ENCODE results near the gene TNKS1BP1.

Gene TNKS1BP1

DNA sequence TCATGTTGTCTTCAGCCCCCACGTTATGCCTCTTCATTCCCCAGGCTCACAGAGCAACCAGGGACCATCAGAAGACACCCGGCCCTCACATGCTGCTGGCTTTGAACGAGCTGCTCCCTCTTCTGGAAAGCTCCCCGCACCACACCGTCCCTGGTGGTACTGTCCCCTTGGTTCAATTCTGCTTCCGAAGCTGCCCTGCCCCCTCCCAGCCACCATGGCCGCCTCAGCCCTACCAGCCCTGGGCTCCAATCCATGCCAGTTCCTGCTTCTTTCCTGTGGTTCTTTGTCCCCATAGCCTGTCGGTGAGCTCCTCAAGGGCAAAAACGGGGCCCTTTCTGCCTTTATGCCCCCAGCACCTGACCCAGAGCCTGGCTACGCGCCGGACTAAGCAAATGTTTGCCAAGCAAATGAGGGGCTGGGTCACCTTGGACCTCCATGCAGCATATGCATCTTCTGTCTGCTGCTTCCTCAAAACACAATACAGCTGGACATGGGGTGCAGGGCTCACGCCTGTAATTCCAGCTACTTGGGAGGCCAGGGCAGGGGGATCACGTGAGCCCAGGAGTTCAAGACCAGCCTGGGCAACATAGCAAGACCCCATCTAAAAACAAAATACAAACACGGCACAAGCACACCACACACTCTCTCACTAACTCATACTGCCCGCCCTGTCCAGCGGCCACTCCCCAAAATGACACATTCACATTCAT, 21.3 kb downstream of the TNKS1BP1 start:
- TF ChIP-seq GATA2 (IDR thresholded peaks at IDR 0.05; ENCODE audit: low read depth, low read length) (no peak), GATA3 (IDR thresholded peaks at IDR 0.05; ENCODE audit: low read depth, low read length) (no peak)

DNA sequence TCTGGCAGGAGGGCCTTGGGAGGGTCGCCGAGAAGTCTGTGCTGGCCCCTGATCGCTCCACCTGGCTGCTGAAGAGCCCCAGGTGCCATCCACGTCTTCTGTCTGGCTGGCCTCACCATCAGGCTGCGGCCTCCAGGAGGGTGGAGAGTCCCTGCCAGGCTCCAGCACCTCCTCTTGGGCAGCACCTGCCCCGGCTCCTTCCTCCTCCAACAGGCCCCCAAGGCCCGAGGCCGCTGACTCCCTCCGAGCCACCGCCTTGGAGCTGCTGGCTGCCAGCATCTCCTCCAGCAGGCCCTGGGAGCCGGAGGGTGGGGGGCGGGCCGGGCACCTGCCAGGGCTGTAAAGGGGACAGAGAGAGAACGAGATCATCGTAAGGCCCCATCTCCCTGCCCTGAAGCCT, 22.3 kb downstream of the TNKS1BP1 start:
- no peak for TF ChIP-seq GATA2 (IDR thresholded peaks at IDR 0.05; ENCODE audit: low read depth, low read length)
- no peak for TF ChIP-seq GATA3 (IDR thresholded peaks at IDR 0.05; ENCODE audit: low read depth, low read length)

- TF ChIP-seq GATA3 (IDR thresholded peaks at IDR 0.05; ENCODE audit: low read depth, low read length) (no peak), GATA2 (IDR thresholded peaks at IDR 0.05; ENCODE audit: low read depth, low read length) (no peak)
Measured at GRCh38 chr11:57301711-57302423, 22.9 kb downstream of the TNKS1BP1 start.

GRCh38 chr11:57300785-57301184, 24.0 kb downstream of the TNKS1BP1 start:
- TF ChIP-seq GATA2 (IDR thresholded peaks at IDR 0.05; ENCODE audit: low read depth, low read length) = no peak

DNA sequence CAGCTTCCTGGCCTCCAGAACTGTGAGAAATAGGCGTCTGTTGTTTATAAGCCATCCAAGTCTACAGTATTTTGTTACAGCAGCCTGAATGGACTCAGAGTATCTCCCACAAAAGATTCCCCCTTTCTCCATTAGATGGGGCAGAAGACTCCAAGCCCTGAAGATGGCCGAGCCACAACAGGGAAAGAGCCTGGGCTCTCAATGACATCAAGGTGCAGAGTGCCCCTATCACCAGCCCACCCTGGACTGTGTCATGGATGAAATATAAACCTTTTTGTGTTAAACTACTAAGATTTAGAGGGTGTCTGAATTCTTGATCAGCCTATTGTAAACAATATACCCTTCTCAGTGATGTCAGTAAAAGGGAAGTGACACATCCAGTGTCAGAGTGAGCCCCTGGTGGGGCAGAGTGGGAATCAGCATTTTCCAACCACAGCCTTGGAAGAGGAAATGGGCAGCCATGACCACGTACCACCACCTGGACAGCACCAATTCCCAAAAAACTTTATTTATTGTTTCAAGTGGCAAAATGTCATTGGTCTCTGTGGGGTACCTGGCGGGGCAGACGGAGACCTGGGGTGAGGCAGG, 25.5 kb downstream of the TNKS1BP1 start:
- TF ChIP-seq GATA2 (IDR thresholded peaks at IDR 0.05; ENCODE audit: low read depth, low read length) = no peak
- TF ChIP-seq GATA3 (IDR thresholded peaks at IDR 0.05; ENCODE audit: low read depth, low read length) = no peak

- TF ChIP-seq GATA2 (IDR thresholded peaks at IDR 0.05; ENCODE audit: low read depth, low read length) = no peak
- no peak for TF ChIP-seq GATA3 (IDR thresholded peaks at IDR 0.05; ENCODE audit: low read depth, low read length)
Measured at GRCh38 chr11:57297221-57297620, 27.5 kb downstream of the TNKS1BP1 start.

- peak; percentile 25; the same call in 1 of the 2 replicates for TF ChIP-seq GATA2 (IDR thresholded peaks at IDR 0.05; ENCODE audit: low read depth, low read length)
Measured at GRCh38 chr11:57296205-57296604, 28.5 kb downstream of the TNKS1BP1 start.

- TF ChIP-seq GATA3 (IDR thresholded peaks at IDR 0.05; ENCODE audit: low read depth, low read length) (no peak), GATA2 (IDR thresholded peaks at IDR 0.05; ENCODE audit: low read depth, low read length) (no peak)
Measured at GRCh38 chr11:57294225-57295131, 30.3 kb downstream of the TNKS1BP1 start.

DNA sequence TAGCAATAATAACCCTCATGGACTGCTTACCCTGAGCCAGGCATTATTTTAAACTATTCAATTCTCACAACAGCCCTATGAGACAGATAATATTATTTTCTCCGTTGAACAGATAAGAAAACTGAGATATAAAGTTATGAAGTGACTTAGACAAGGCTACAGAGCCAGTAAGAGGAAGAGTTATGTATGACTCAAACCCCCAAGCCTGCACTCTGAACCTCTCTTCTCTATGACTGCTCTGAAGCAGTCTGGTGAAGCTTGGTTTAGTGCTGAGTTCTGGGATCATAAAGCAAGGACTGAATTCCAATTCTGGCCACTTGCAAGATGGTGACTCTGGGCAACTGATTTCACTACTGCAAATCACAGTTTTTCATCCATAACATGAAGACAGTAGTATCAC, 34.5 kb downstream of the TNKS1BP1 start:
- TF ChIP-seq GATA2 (IDR thresholded peaks at IDR 0.05; ENCODE audit: low read depth, low read length) (no peak), GATA3 (IDR thresholded peaks at IDR 0.05; ENCODE audit: low read depth, low read length) (no peak)

DNA sequence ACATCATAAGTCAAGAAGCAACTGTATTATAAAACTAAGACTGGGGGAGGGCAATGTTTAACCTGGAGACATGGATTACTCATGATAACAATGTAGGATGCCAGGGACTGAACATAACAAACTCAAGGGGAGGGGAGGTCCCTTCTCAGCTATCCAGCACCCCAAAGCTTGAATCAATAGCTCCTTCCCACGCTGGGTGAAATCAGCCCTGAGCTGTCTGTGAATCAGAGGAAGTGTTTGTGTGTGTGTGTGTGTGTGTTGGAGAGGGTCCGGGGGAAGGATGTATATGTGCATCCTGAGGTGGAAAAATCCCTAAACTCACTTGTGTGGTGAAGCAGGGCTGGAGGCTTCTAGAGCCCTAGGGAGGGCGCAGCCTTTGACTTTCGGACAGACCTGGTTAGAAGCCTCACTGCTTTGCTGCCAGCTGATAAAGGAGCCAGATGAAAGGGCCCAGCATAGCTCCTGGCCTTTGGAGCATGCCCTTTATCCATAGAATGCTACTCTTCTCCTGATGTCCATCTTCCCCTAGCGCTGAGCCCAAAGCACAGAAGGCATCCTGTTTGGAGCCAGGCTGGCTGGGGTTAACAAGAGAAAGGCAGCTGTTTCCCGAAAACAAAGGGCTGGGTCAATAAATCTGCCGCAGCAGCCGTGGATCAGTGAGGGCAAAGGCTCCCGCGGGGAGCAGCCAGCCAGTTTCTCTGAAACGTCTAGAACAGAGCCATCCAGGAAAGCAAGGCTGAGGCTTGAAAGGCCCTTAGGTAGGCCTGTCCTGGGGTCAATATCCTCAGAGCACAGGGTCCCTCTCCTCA, 35.8 kb downstream of the TNKS1BP1 start:
- TF ChIP-seq GATA2 (IDR thresholded peaks at IDR 0.05; ENCODE audit: low read depth, low read length) (no peak), GATA3 (IDR thresholded peaks at IDR 0.05; ENCODE audit: low read depth, low read length) (no peak)

- TF ChIP-seq GATA2 (IDR thresholded peaks at IDR 0.05; ENCODE audit: low read depth, low read length) = no peak
- no peak for TF ChIP-seq GATA3 (IDR thresholded peaks at IDR 0.05; ENCODE audit: low read depth, low read length)
Measured at GRCh38 chr11:57287884-57288283, 36.9 kb downstream of the TNKS1BP1 start.

DNA sequence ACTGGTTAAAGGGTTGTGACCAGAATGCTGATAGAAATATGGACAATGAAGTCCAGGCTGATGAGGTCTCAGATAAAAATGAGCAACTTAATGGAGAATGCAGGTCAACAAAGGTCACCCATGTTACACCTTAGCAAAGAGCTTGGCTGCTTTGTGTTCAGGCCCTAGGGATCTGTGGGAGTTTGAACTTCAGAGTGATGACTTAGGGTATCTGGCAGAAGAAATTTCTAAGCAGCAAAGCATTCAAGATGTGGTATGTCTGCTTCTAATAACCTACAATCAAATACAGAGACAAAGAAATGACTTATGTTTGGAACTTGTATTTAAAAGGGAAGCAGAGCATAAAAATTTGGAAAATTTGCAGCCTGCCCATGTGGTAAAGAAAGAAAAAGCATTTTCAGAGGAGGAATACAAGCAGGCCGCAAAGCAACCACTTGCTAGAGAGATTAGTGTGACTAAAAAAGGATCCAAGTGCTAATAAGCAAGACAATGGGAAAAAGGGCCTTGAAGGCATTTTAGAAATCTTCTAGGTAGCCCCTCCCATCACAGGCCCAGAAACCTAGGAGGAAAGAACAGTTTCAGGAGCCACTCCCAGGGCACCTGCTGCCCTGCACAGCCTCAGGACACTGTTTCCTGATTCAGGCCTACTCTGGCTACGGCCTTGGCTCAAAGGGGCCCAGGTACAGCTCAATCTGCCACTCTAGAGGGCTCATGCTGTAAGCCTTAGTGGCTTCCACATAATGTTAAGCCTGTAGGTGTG, 41.3 kb downstream of the TNKS1BP1 start:
- TF ChIP-seq GATA2 (IDR thresholded peaks at IDR 0.05; ENCODE audit: low read depth, low read length) (no peak), GATA3 (IDR thresholded peaks at IDR 0.05; ENCODE audit: low read depth, low read length) (no peak)

GRCh38 chr11:57279116-57279515, 45.6 kb downstream of the TNKS1BP1 start:
- TF ChIP-seq GATA2 (IDR thresholded peaks at IDR 0.05; ENCODE audit: low read depth, low read length) (no peak), GATA3 (IDR thresholded peaks at IDR 0.05; ENCODE audit: low read depth, low read length) (no peak)

All from SH-SY5Y (cell line).